ENCODE data around the gene ARL16.
A peak's percentile ranks its signal among the peaks of the same experiment; 100 is the strongest.

Gene ARL16

DNA sequence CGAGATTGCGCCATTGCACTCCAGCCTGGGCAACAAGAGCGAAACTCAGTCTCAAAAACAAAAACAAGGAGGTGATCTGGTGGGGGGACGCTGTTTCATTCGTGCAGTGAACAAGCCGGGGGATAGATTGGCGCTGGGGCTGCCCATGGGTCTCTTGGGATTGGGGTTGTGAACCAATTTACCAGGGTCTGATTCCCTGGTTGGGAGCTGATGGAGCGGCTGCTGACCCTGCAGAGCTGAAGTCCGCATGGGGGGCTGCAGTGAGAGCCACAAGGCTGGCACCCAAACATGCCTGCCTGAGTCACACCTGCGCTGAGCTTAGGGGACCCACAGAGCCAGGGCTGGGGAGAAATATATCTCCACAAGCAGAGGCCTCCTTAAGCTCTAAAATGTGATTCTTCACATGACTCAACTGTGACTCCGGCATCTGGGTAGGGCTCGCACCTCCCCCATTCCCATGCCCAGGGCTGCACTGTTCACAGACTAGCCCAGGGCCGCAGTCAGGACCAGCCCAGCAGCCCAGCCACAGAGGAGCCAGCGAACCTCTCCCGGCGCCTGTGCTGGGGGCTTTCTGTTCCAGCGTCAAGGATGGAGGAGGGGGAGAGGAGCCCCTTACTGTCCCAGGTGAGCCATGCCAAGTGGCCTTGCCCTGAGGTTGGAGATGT is 41.6 kb downstream of the ARL16 start:
- DNase-seq: no peak

DNA sequence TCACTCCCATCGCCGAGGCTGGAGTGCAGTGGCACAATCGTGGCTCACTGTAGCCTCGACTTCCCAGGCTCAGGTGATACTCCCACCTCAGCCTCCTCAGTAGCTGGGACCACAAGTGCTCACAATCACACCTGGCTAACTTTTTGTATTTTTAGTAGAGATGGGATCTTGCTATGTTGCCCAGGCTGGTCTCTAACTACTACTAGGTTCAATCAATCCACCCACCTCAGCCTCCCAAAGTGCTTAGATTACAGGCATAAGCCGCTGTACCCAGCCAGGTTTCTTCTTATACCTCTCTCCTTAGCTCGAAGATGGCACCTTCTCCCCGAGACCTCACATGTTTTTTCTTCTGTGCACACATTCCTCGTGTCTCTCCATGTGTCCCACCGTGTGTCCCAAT is 43.6 kb downstream of the ARL16 start:
- no peak for DNase-seq

DNA sequence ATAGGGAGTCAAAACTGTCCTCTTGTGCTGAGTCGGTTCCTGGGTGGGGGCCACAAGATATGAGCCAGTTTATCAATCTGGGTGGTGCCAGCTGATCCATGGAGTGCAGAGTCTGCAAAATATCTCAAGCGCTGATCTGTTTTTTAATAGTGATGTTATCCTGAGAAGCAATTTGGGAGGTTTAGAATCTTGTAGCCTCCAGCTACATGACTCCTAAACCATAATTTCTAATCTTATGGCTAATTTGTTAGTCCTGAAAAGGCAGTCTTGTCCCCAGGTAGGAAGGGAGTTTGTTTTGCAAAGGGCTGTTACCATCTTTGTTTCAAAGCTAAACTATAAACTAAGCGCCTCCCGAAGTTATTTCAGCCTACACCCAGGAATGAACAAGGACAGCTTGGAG is 44.9 kb downstream of the ARL16 start:
- no peak for DNase-seq

DNA sequence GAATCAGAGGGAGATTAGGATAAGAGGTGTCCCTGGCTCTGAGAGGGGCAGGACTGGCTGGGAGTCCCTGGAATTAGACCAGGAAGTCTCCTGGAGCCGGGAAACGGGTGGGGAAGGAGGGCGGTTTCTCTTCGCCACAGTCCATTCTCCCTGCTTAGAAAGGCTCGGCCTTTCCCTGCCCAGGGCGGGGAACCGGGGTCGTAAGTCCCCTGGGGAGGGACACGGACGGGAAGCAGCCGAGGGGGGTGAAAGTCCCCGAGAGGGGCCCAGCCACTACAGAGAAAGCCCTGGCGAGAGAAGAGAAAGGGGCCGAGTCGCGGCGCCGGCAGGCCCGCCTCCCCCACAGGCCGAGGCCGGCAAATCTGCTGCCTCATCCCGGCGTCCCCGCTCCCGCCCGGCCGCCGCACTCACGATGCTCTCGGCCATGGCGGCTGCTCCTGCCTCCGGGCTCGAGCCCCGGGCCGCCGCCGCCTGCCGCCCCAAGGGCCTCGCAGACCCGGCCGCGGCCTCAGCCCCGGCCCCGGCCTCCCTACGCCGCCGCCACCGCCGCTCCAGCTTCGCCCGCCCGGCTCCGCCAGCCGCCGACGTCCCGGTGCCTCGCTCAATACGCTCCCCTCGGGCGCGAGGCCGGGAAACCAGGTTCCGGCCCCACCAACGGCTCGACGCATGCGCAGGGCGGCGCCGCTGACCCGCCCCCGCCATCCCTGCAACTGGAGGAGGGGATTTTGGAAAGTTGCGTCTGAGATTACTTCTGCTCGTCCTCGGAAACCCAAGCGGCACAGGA is 46.9 kb downstream of the ARL16 start, which contains the start of the genes NPLOC4 and TSPAN10:
Gene NPLOC4 (minus strand): TSS at position 608 of the 784 bp plus-strand sequence. CDS start 182 bp downstream, at position 426.
Gene TSPAN10 (plus strand): TSS at position 692 of the 784 bp plus-strand sequence. CDS start 5,217 bp downstream, outside the sequence.
- DNase-seq: peak; percentile 91

DNA sequence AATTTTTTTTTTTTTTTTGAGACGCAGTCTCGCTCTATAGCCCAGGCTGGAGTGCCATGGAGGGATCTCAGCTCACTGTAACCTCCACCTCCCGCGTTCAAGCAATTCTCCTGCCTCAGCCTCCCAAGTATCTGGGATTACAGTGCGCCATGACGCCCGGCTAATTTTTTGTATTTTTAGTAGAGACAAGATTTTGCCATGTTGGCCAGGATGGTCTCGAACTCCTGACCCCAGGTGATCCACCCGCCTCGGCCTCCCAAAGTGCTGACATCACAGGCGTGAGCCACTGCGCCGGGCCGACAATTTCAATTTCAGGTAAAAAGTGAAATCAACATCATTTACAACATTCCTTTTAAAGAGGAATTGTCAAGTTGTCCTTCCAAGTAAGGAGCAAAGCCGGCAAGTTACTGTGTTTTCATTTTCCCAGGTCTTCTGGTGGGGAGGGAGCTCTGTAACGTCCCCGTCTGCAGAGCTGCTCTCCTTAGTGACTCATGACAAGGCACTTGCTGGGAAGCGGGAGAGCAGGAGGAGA is 47.6 kb downstream of the ARL16 start:
- DNase-seq: no peak

- no peak for DNase-seq
Observed at GRCh38 chr17:81635431-81635830, 48.2 kb downstream of the ARL16 start.

DNA sequence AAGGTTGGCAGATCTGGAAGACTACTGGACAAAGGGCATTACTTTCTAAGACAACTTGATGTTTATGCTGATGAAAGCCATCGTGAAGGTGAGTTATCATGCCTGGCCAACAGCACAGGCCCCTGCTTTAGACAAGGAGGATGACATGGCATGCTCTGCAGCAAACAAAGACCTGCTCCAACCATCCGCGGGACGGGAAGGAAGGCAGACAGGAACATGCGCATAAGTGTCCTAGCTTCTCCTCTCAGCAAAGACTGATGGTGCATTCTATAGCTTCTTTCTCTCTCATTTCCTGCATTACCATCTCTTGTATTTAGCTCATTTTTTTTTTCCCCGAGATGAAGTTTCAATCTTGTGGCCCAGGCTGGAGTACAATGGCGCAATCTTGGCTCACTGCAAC is 52.1 kb downstream of the ARL16 start:
- DNase-seq: no peak
